ENCODE measurements around the gene TBC1D22A. TPM values are rescaled to one million over a fixed set of nuclear protein-coding genes. Genes with fewer than 3 reads are reported as not detected.

The TBC1D22A gene
- total RNA-seq, 1 experiment from 2014 or later = 26.0 TPM

DNA sequence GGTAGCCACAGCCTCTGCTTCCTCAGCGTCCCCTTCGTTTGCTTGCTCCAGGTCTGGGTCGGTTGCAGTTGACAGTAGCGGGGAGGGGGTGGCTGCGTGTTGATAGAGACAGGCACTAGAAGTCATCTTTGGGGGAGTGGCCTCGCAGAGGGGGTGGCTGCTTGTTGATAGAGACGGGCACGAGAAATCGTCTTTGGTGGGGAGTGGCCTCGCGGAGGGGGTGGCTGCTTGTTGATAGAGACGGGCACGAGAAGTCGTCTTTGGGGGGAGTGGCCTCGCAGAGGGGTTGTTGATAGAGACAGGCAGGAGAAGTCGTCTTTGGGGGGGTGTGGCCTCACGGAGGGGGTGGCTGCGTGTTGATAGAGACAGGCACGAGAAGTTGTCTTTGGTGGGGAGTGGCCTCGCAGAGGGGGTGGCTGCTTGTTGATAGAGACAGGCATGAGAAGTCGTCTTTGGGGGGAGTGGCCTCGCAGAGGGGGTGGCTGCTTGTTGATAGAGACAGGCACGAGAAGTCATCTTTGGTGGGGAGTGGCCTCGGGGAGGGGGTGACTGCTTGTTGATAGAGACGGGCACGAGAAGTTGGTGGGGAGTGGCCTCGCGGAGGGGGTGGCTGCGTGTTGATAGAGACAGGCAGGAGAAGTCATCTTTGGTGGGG, 328.3 kb downstream of the TBC1D22A start:
- Mint-ChIP-seq H3K4me3 (ENCODE audit: unreplicated experiment) (peak overlapping the region; percentile 60), H3K36me3 (ENCODE audit: insufficient read depth, unreplicated experiment) (peaks cover 17% of the 10 kb centered on the region), H3K27ac (ENCODE audit: low read depth, unreplicated experiment) (no peak overlapping the region), H3K27me3 (ENCODE audit: insufficient read depth, unreplicated experiment) (no peaks in the 10 kb centered on the region), H3K4me1 (ENCODE audit: insufficient read depth, unreplicated experiment) (peaks cover 31% of the 10 kb centered on the region), H3K9me3 (ENCODE audit: unreplicated experiment) (no peaks in the 10 kb centered on the region)
- intact Hi-C loops (cut with micrococcal nuclease) = no loop called here
- ChIA-PET POLR2A (no interaction called here), CTCF (no interaction called here)
- TF ChIP-seq, protein P1, sequence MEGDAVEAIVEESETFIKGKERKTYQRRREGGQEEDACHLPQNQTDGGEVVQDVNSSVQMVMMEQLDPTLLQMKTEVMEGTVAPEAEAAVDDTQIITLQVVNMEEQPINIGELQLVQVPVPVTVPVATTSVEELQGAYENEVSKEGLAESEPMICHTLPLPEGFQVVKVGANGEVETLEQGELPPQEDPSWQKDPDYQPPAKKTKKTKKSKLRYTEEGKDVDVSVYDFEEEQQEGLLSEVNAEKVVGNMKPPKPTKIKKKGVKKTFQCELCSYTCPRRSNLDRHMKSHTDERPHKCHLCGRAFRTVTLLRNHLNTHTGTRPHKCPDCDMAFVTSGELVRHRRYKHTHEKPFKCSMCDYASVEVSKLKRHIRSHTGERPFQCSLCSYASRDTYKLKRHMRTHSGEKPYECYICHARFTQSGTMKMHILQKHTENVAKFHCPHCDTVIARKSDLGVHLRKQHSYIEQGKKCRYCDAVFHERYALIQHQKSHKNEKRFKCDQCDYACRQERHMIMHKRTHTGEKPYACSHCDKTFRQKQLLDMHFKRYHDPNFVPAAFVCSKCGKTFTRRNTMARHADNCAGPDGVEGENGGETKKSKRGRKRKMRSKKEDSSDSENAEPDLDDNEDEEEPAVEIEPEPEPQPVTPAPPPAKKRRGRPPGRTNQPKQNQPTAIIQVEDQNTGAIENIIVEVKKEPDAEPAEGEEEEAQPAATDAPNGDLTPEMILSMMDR (IDR thresholded peaks at IDR 0.05; ENCODE audit: unreplicated experiment) = no peak
- BruUV-seq (replicated peaks) = no TSS peak
- DNase-seq (ENCODE audit: unreplicated experiment) = no peak

DNA sequence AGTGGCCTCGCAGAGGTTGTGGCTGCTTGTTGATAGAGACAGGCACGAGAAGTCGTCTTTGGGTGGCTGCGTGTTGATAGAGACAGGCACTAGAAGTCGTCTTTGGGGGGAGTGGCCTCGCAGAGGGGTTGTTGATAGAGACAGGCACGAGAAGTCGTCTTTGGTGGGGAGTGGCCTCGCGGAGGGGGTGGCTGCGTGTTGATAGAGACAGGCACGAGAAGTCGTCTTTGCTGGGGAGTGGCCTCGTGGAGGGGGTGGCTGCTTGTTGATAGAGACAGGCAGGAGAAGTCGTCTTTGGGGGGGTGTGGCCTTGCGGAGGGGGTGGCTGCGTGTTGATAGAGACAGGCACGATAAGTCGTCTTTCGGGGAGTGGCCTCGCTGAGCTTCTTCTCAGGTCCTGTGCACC, 328.8 kb downstream of the TBC1D22A start:
- CTCF ChIA-PET = no interaction called here
- no TSS peak for BruUV-seq (replicated peaks)
- DNase-seq (ENCODE audit: unreplicated experiment) = no peak
- peaks cover 17% of the 10 kb centered on the region for H3K36me3 Mint-ChIP-seq (ENCODE audit: insufficient read depth, unreplicated experiment)
- H3K27ac Mint-ChIP-seq (ENCODE audit: low read depth, unreplicated experiment) = no peak overlapping the region
- H3K4me3 Mint-ChIP-seq (ENCODE audit: unreplicated experiment) = peak overlapping the region; percentile 60
- TF ChIP-seq, protein P1 (IDR thresholded peaks at IDR 0.05; ENCODE audit: unreplicated experiment) = no peak
- POLR2A ChIA-PET = no interaction called here
- no peaks in the 10 kb centered on the region for H3K27me3 Mint-ChIP-seq (ENCODE audit: insufficient read depth, unreplicated experiment)
- intact Hi-C loops (cut with micrococcal nuclease) = no loop called here
- H3K9me3 Mint-ChIP-seq (ENCODE audit: unreplicated experiment) = no peaks in the 10 kb centered on the region
- H3K4me1 Mint-ChIP-seq (ENCODE audit: insufficient read depth, unreplicated experiment) = peaks cover 31% of the 10 kb centered on the region

DNA sequence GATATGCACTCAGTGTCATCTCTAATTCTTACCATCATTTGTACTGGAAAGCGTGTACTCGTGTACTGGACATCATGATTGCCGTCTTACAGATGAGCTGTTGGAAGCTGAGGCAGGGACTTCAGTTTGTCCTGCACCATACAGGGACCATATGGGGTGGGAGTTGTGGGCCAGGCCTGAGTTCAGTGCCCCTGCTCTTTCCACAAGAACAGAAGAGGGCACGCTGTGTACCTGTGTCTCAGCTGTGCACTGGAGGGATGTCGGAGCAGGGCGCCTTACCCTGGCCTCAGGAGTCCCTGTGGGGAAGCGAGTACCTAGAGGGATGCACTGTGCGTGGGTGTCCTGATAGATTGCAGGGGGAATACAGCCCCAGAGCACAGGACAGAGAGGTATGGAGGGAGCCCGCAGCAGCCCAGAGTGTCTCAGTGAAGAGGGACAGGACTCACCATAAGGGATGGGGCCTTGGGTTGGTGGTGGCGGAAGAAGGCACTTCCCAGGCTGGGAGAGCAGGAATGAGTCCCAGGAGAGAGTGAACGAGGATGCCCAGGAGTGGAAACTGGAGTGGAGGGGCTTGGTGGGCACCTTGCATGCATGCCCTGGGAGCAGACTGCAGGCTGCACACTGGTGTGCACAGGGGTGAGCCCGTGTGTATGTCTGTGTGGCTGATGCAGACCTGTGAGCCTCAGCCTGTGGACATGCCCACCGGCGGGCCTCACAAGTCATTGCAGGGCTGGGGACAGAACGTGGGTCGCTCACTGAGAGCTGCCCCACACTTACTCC, 329.7 kb downstream of the TBC1D22A start:
- H3K4me1 Mint-ChIP-seq (ENCODE audit: insufficient read depth, unreplicated experiment) = peaks cover 31% of the 10 kb centered on the region
- ChIA-PET CTCF (interaction anchor here (0.7 kb wide), 1 partner anchor 8 kb away, joined by 3 read pairs; no protein-coding TSS in a partner anchor), POLR2A (no interaction called here)
- no peak overlapping the region for H3K4me3 Mint-ChIP-seq (ENCODE audit: unreplicated experiment)
- DNase-seq (ENCODE audit: unreplicated experiment) = no peak
- H3K36me3 Mint-ChIP-seq (ENCODE audit: insufficient read depth, unreplicated experiment) = peaks cover 17% of the 10 kb centered on the region
- H3K9me3 Mint-ChIP-seq (ENCODE audit: unreplicated experiment) = no peaks in the 10 kb centered on the region
- intact Hi-C loops (cut with micrococcal nuclease) = no loop called here
- no TSS peak for BruUV-seq (replicated peaks)
- H3K27ac Mint-ChIP-seq (ENCODE audit: low read depth, unreplicated experiment) = peak overlapping the region; percentile 8
- TF ChIP-seq, protein P1 (IDR thresholded peaks at IDR 0.05; ENCODE audit: unreplicated experiment) = no peak
- no peaks in the 10 kb centered on the region for H3K27me3 Mint-ChIP-seq (ENCODE audit: insufficient read depth, unreplicated experiment)

DNA sequence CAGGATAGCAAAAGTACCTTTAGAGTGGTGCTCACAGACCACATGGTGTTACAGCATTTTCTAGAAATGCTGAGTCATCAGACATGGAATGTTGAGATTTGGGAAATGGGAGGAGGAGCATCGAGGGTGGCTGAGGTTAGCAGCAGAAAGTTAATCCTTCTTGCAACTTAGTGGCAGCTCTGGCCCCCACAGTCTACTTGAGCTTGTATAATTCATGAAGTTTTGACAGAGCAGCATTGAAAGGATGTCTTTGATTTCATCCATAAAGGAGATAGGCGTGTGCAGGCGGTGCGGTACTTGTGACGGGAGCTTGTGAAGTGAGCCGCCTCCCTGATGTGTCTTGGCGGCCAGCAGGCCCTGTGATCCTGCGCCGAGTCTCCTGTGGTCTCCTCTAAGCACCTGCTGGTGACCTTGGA, 330.5 kb downstream of the TBC1D22A start:
- POLR2A ChIA-PET = no interaction called here
- H3K4me3 Mint-ChIP-seq (ENCODE audit: unreplicated experiment) = no peak overlapping the region
- H3K27me3 Mint-ChIP-seq (ENCODE audit: insufficient read depth, unreplicated experiment) = no peaks in the 10 kb centered on the region
- TF ChIP-seq, protein P1 (IDR thresholded peaks at IDR 0.05; ENCODE audit: unreplicated experiment) = no peak
- BruUV-seq (replicated peaks) = no TSS peak
- peaks cover 31% of the 10 kb centered on the region for H3K4me1 Mint-ChIP-seq (ENCODE audit: insufficient read depth, unreplicated experiment)
- H3K9me3 Mint-ChIP-seq (ENCODE audit: unreplicated experiment) = no peaks in the 10 kb centered on the region
- H3K36me3 Mint-ChIP-seq (ENCODE audit: insufficient read depth, unreplicated experiment) = peaks cover 17% of the 10 kb centered on the region
- intact Hi-C loops (cut with micrococcal nuclease) = no loop called here
- no peak overlapping the region for H3K27ac Mint-ChIP-seq (ENCODE audit: low read depth, unreplicated experiment)
- peak; percentile 33 for DNase-seq (ENCODE audit: unreplicated experiment)
- CTCF ChIA-PET = interaction anchor here (0.7 to 1.1 kb wide), 2 partner anchors 8 to 15 kb away, joined by 3 read pairs; no protein-coding TSS in a partner anchor
